ENCODE measurements around the gene DDX47. TPM values are rescaled to one million over a fixed set of nuclear protein-coding genes. Genes with fewer than 3 reads are reported as not detected.

Gene DDX47
- total and polyA plus RNA-seq, 2 of the 4 experiments (the other 2 are of a cell fraction): 77.8 to 89.5 TPM

DNA sequence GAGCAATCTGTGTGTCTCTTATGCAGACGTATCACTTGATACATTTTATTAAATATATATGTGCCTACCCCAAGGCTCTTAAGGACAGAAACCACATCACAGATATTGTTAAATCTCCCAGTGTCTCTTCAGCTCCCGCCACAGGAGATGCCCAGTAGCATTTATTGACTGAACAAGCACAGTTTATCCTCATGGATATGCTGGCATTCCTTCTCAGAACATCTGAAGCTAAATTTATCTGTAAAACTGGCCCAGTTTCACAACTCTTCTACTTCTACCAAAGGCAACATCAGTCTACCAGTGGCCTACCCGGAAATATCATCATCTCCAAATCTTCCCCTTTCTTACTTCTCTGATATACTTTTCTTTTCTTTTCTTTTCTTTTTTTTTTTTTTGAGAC is 17.0 kb upstream of the DDX47 start:
- BruUV-seq (replicated peaks): no TSS peak
- H4K8ac ChIP-seq (ENCODE audit: low read depth in 2 of 2, low read length in 2 of 2): no peak overlapping the region
- peaks cover 0 to 3% of the 10 kb centered on the region in 2 experiments; a peak in 1 of 4 replicates for H3K79me1 ChIP-seq (ENCODE audit: low read depth in 1 of 2, low read length in 2 of 2)
- H3K4me1 ChIP-seq (ENCODE audit: control insufficient read depth, insufficient read depth, low read length): peaks cover 13% of the 10 kb centered on the region
- ATAC-seq (ENCODE audit: low read depth) (no peak), DNase-seq (no peak)
- H2AK9ac ChIP-seq (replicated peaks; ENCODE audit: low read depth, low read length, poor library complexity): no peak overlapping the region
- H3K27me3 ChIP-seq (ENCODE audit: control insufficient read depth, insufficient read depth, low read length): no peaks in the 10 kb centered on the region
- 81% methylated on average over 2 of the region's 3 CpGs; no CpG with 5 or more reads in 1 of the 2 experiments for WGBS, 2 experiments (ENCODE audit: extremely low coverage in 2 of 2, insufficient read length in 1 of 2)
- H3K23ac ChIP-seq (ENCODE audit: low read depth, low read length): no peak overlapping the region
- H2BK15ac ChIP-seq (ENCODE audit: low read depth, low read length): no peak overlapping the region; the same call in 2 of the 3 replicates
- H2AFZ ChIP-seq (replicated peaks; ENCODE audit: low read length, poor library complexity): no peak overlapping the region
- no peak overlapping the region for H3K4ac ChIP-seq (ENCODE audit: low read depth, low read length)
- no peaks in the 10 kb centered on the region for H3K9me3 ChIP-seq (ENCODE audit: control insufficient read depth, insufficient read depth, low read length)
- no peak overlapping the region for H3K9ac ChIP-seq (ENCODE audit: low read depth, low read length)
- in situ Hi-C loops (cut with MboI; ENCODE audit: low sequenced_read_pairs) (loop anchor here (10.0 kb wide), 2 partner anchors 189 to 439 kb away; no protein-coding TSS in a partner anchor), intact Hi-C loops (cut with micrococcal nuclease) (no loop called here), dilution Hi-C loops (cut with HindIII; ENCODE audit: low sequenced_read_pairs, unreplicated experiment) (no loop called here)
- H3K56ac ChIP-seq (ENCODE audit: extremely low read depth, insufficient read depth, low read length): no peak overlapping the region
- no peak overlapping the region for H4K91ac ChIP-seq (ENCODE audit: insufficient read depth, low read depth, low read length)
- no peak overlapping the region for H3K27ac ChIP-seq (ENCODE audit: insufficient read depth, low read length)
- no peak overlapping the region for H3K14ac ChIP-seq (replicated peaks; ENCODE audit: low read depth, low read length)
- no peak overlapping the region for H3K18ac ChIP-seq (ENCODE audit: low read depth, low read length)
- H3K4me3 ChIP-seq (ENCODE audit: insufficient read depth, low read depth, low read length): no peak overlapping the region
- H2AK5ac ChIP-seq (ENCODE audit: low read depth, low read length): no peak overlapping the region
- H3K36me3 ChIP-seq (ENCODE audit: control insufficient read depth, insufficient read depth, low read length): no peaks in the 10 kb centered on the region
- H3K4me2 ChIP-seq (ENCODE audit: low read depth, low read length): no peak overlapping the region
- H4K5ac ChIP-seq (ENCODE audit: low read depth, low read length): no peak overlapping the region
- no peak overlapping the region for H2BK5ac ChIP-seq (ENCODE audit: low read depth, low read length, poor library complexity, severe bottlenecking)
- TF ChIP-seq MAZ (IDR thresholded peaks at IDR 0.05; ENCODE audit: borderline replicate concordance, low read depth, low read length) (no peak), CEBPB (IDR thresholded peaks at IDR 0.05; ENCODE audit: low read depth, low read length) (no peak)
- ChIA-PET CTCF (no interaction called here), POLR2A (ENCODE audit: unreplicated experiment) (no interaction called here)
- no peak overlapping the region for H2BK120ac ChIP-seq (ENCODE audit: low read depth, low read length)
- no peaks in the 10 kb centered on the region for H3K9me1 ChIP-seq (ENCODE audit: insufficient read depth, low read length)
- no peak overlapping the region for H2BK20ac ChIP-seq (ENCODE audit: low read depth, low read length)
- no peaks in the 10 kb centered on the region for H4K20me1 ChIP-seq (ENCODE audit: insufficient read depth, low read length)
